Measurements from ENCODE around the gene DDX52.

DNA sequence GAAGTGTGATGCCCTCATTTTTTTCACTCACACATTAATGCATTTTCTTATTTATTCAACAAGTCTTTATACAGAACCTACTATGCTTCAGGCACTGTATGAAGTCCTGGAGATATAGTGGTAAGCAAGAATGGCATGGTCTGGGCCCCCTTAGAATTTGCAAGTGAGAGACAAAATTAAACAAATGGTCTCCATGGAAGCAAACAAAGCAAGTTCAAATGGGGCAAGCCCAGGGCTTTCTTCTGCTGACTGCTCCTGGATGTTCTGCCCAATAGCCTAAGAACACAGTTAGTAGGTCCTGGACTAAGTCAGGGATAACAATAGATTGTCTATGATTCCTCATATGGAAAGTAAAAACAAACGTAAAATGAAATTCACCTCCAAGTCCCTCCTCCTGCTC lies 31.3 kb upstream of the DDX52 start:
- no peak for TF ChIP-seq POLR2AphosphoS5 (IDR thresholded peaks at IDR 0.05)
- no peak for TF ChIP-seq CTCF (IDR thresholded peaks at IDR 0.05)
- TF ChIP-seq EP300 (IDR thresholded peaks at IDR 0.05), result no peak

Data from esophagus muscularis mucosa (tissue), 4 donors.